CD4-positive, alpha-beta T cell treated with Interleukin-6 for 4 hours (primary cell): ENCODE measurements around the gene CDKN2D.
A peak's percentile ranks its signal among the peaks of the same experiment; 100 is the strongest.
"Not testable (repeated sequence)": the region's sequence is repeated elsewhere in the genome, so short reads cannot be mapped to it uniquely, and the experiment has no call there.

Experiments
- DNase-seq: peaks from one replicate; pipeline ENCODE4 v3.0.0-alpha.2; 2020; ENCODE audit warnings: mixed read lengths

Gene CDKN2D

GRCh38 chr19:10551698-10552301 lies 17.0 kb downstream of the CDKN2D start:
- peak; percentile 44 for DNase-seq

GRCh38 chr19:10551006-10551405 lies 17.8 kb downstream of the CDKN2D start:
- DNase-seq: not testable (repeated sequence)

GRCh38 chr19:10550336-10550735 lies 18.4 kb downstream of the CDKN2D start:
- no peak for DNase-seq

GRCh38 chr19:10549733-10550132 lies 19.0 kb downstream of the CDKN2D start:
- no peak for DNase-seq

- DNase-seq: no peak
These were observed 20.0 kb downstream of the CDKN2D start for GRCh38 chr19:10548746-10549276.

GRCh38 chr19:10546817-10547216 lies 22.0 kb downstream of the CDKN2D start:
- DNase-seq: no peak

- no peak for DNase-seq
These were observed 24.0 kb downstream of the CDKN2D start for GRCh38 chr19:10544753-10545251.

GRCh38 chr19:10544242-10544752 lies 24.5 kb downstream of the CDKN2D start:
- peak; percentile 37 for DNase-seq

- DNase-seq: peak; percentile 88
These were observed 25.1 kb downstream of the CDKN2D start, which contains the start of gene ATG4D for GRCh38 chr19:10543420-10544241. Gene ATG4D, plus strand, starts transcription at chr19:10543904. Its CDS starts 187 bp downstream, at chr19:10544091.

GRCh38 chr19:10543059-10543419 lies 25.7 kb downstream of the CDKN2D start:
- no peak for DNase-seq

GRCh38 chr19:10539016-10539415 lies 29.8 kb downstream of the CDKN2D start:
- DNase-seq: not testable (repeated sequence)

GRCh38 chr19:10538204-10538983 lies 30.4 kb downstream of the CDKN2D start:
- DNase-seq: no peak

- DNase-seq: no peak
These were observed 31.1 kb downstream of the CDKN2D start for GRCh38 chr19:10537668-10538067.

- DNase-seq: no peak
These were observed 33.2 kb downstream of the CDKN2D start for GRCh38 chr19:10535613-10536012.

- DNase-seq: no peak
These were observed 35.0 kb downstream of the CDKN2D start for GRCh38 chr19:10533646-10534386.

GRCh38 chr19:10532457-10532856 lies 36.3 kb downstream of the CDKN2D start:
- DNase-seq: no peak

GRCh38 chr19:10526887-10527286 lies 41.9 kb downstream of the CDKN2D start:
- DNase-seq: not testable (repeated sequence)

- no peak for DNase-seq
These were observed 43.1 kb downstream of the CDKN2D start for GRCh38 chr19:10525636-10526035.

GRCh38 chr19:10523135-10523636 lies 45.6 kb downstream of the CDKN2D start:
- no peak for DNase-seq

GRCh38 chr19:10521461-10522171 lies 47.2 kb downstream of the CDKN2D start:
- no peak for DNase-seq

GRCh38 chr19:10520652-10521318 lies 48.0 kb downstream of the CDKN2D start:
- DNase-seq: no peak
